Peyer's patch (tissue), 4 donors: ENCODE measurements around the gene DOCK8. TPM values are rescaled to one million over a fixed set of nuclear protein-coding genes. Genes with fewer than 3 reads are reported as not detected.

Experiments
- DNase-seq, 3 donors: peaks; one replicate each; pipeline ENCODE4 v3.0.0-alpha.2; 2017 to 2019
- H3K27ac ChIP-seq, 4 donors: fragments of 200-600 bp; sonication (generic); one replicate each; pipeline ENCODE4 v1.5.1; 2016 to 2019
- H3K27me3 ChIP-seq, 2 donors: fragments of 200-600 bp; sonication (generic); one replicate each; pipeline ENCODE4 v1.5.1; 2019
- H3K36me3 ChIP-seq, 3 donors: fragments of 200-600 bp; sonication (generic); one replicate each; pipeline ENCODE4 v1.5.1; 2016 to 2019
- H3K4me1 ChIP-seq, 4 donors: fragments of 200-600 bp; sonication (generic); one replicate each; pipeline ENCODE4 v1.5.1; 2016 to 2019
- H3K4me3 ChIP-seq, 4 donors: fragments of 200-600 bp; sonication (generic); 1 replicate in 3 of 4; 2 replicates in 1 of 4; pipeline ENCODE4 v1.5.1; 2016 to 2019; ENCODE audit warnings: mild to moderate bottlenecking in 1 of 4
- H3K9me3 ChIP-seq, 4 donors: fragments of 200-600 bp; sonication (generic); one replicate each; pipeline ENCODE4 v1.5.1; 2016 to 2019; ENCODE audit warnings: mild to moderate bottlenecking in 1 of 4
- CTCF ChIP-seq, 6 experiments: fragments of 450-650 bp in 4 of 6; fragments of 200-600 bp in 2 of 6; sonication (generic) in 1 of 6; IDR thresholded peaks; one replicate each; pipeline ENCODE4 v1.5.1; 2017 to 2019; ENCODE audit warnings: antibody characterized with exemption in 6 of 6, mild to moderate bottlenecking in 3 of 6, moderate library complexity in 1 of 6
- POLR2A ChIP-seq, 2 donors: fragments of 450-650 bp; IDR thresholded peaks; one replicate each; pipeline ENCODE4 v1.5.1; 2017; ENCODE audit warnings: antibody characterized with exemption in 2 of 2, mild to moderate bottlenecking in 2 of 2, moderate library complexity in 2 of 2
- total RNA-seq, 4 donors: library from RNA; depleted of rRNA; stranded (reverse); fragments of >200 nt; gene quantifications; one replicate each; pipeline ENCODE4 v1.1.0, GENCODE V29; 2016

Gene DOCK8
- total RNA-seq, 4 donors from 2014 or later, result 14.4 to 119 (median 19.9) TPM

GRCh38 chr9:445033-445432, 230.4 kb downstream of the DOCK8 start:
- Histone ChIP-seq H3K4me1 (no peaks in the 10 kb centered on the region), H3K9me3 (no peaks in the 10 kb centered on the region), H3K27me3 (no peaks in the 10 kb centered on the region), H3K36me3 (peaks cover 0 to 28% (median 0%) of the 10 kb centered on the region in 3 donors), H3K4me3 (no peak overlapping the region), H3K27ac (no peak overlapping the region)
- no peak for TF ChIP-seq CTCF (IDR thresholded peaks at IDR 0.05)
- no peak for TF ChIP-seq POLR2A (IDR thresholded peaks at IDR 0.05)
- DNase-seq, result no peak

DNA sequence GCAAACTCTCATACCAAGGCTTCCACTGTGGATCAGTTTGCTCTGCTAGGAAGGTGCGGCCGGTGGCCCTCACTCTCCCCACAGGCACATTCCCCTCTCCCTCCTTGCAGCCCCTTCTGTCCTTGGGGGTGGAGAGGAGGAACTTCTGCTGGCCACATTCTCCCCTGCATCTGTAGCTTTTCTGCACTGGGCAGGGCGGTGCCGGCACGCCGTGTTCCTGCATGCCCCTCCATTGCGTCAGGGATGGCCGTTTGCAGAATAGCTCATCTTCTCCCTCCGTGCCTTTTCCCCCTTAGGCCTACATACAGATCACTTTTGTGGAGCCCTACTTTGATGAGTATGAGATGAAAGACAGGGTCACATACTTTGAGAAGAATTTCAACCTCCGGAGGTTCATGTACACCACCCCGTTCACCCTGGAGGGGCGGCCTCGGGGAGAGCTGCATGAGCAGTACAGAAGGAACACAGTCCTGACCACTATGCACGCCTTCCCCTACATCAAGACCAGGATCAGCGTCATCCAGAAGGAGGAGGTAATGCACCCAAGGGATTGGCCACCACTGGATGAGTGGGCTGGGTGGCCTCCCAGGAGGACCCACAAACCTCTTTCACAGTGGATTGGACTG, 231.5 kb downstream of the DOCK8 start:
- TF ChIP-seq CTCF (IDR thresholded peaks at IDR 0.05), result no peak
- Histone ChIP-seq H3K36me3 (peaks cover 0 to 28% (median 0%) of the 10 kb centered on the region in 3 donors), H3K9me3 (no peaks in the 10 kb centered on the region), H3K27me3 (no peaks in the 10 kb centered on the region), H3K4me3 (no peak overlapping the region), H3K4me1 (no peaks in the 10 kb centered on the region), H3K27ac (no peak overlapping the region)
- DNase-seq, result no peak

GRCh38 chr9:447230-448025, 232.8 kb downstream of the DOCK8 start:
- DNase-seq, result peak in 1 of 3 donors; percentile 79
- H3K9me3 ChIP-seq, result no peaks in the 10 kb centered on the region
- H3K27ac ChIP-seq, result peak overlapping the region in 2 of 4 donors; percentile 31 to 60
- H3K4me3 ChIP-seq, result no peak overlapping the region
- TF ChIP-seq CTCF (IDR thresholded peaks at IDR 0.05) (no peak), POLR2A (IDR thresholded peaks at IDR 0.05) (no peak)
- no peaks in the 10 kb centered on the region for H3K4me1 ChIP-seq
- no peaks in the 10 kb centered on the region for H3K27me3 ChIP-seq
- peaks cover 0 to 26% (median 0%) of the 10 kb centered on the region in 3 donors for H3K36me3 ChIP-seq

DNA sequence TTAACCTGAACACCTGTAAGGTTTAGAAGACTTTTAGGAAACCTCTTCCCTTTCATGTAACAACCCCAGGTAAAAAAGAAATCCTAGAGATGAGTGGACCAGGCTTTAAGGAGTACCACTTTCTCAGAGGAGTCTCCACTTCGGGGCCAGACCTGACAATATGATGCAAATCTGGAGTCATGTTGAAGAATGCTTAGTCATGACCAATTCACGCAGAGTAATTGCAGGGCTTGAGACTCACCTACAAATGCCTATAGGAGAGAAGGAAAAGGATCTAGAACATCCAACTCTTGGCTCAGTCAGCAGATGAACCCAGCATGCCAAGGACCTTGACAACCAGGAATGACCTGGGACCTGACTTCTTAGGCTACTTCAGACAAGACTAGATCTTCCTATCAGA, 235.4 kb downstream of the DOCK8 start:
- Histone ChIP-seq H3K27me3 (no peaks in the 10 kb centered on the region), H3K4me3 (no peak overlapping the region), H3K4me1 (no peaks in the 10 kb centered on the region), H3K9me3 (no peaks in the 10 kb centered on the region), H3K36me3 (peaks cover 0 to 8% (median 0%) of the 10 kb centered on the region in 3 donors), H3K27ac (no peak overlapping the region)
- no peak for DNase-seq
- no peak for TF ChIP-seq CTCF (IDR thresholded peaks at IDR 0.05)
- no peak for TF ChIP-seq POLR2A (IDR thresholded peaks at IDR 0.05)

DNA sequence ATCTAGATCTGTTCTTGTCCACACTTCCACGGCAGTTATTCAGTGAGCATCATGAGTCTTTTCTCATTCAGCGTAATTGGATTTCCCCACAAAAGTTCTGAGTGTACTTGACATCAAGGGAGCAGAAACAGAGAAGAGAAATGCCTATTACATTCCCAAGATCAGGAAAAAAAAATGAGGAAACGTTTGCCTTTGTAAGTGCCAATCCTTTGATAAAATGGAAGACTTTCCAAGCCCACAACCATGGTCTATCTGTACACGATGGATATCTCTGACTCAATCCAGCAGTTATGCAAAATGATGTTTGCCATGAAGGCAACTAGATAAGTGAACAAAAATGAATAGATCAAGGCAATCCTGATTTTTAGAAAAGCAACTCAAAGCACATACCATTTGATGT, 235.9 kb downstream of the DOCK8 start:
- TF ChIP-seq CTCF (IDR thresholded peaks at IDR 0.05), result no peak
- TF ChIP-seq POLR2A (IDR thresholded peaks at IDR 0.05), result no peak
- H3K9me3 ChIP-seq, result no peaks in the 10 kb centered on the region
- H3K27me3 ChIP-seq, result no peaks in the 10 kb centered on the region
- peaks cover 0 to 8% (median 0%) of the 10 kb centered on the region in 3 donors for H3K36me3 ChIP-seq
- H3K4me1 ChIP-seq, result no peaks in the 10 kb centered on the region
- no peak overlapping the region for H3K27ac ChIP-seq
- DNase-seq, result no peak
- H3K4me3 ChIP-seq, result no peak overlapping the region
